IMR-90 (cell line): ENCODE results near the gene FNBP1L. TPM values are rescaled to one million over a fixed set of nuclear protein-coding genes. Genes with fewer than 3 reads are reported as not detected.

Source experiments
- ATAC-seq: fragments of 200-7000 bp; cut with Tn5 transposase; 2 replicates; pipeline ENCODE4 v1.9.1; 2020; ENCODE audit warnings: low read depth, mild to moderate bottlenecking, moderate library complexity
- BruUV-seq: library from RNA; stranded (reverse); fragments of 400-500 nt; replicated peaks from 2 replicates; lab custom pipeline; 2021; lab: Mats Ljungman, UMichigan
- CTCF ChIA-PET: fragments of 300-600 bp; formaldehyde crosslinking; extraction: SDS; loops from one replicate; lab custom pipeline; 2021; ENCODE audit warnings: antibody characterized with exemption; lab: Yijun Ruan, JAX
- POLR2A ChIA-PET: fragments of 300-600 bp; sonication (Branson Sonifier 250); formaldehyde crosslinking; loops from one replicate; lab custom pipeline; 2022; ENCODE audit warnings: antibody characterized with exemption; ENCODE audit not compliant: unreplicated experiment; lab: Charles Lee
- DNase-seq: peaks from one replicate; pipeline ENCODE4 v3.0.0; 2013
- H2AFZ ChIP-seq: replicated peaks from 2 replicates; pipeline ENCODE3; 2013; ENCODE audit warnings: low read length, mild to moderate bottlenecking; ENCODE audit not compliant: poor library complexity
- H2AK5ac ChIP-seq: 2 replicates; pipeline ENCODE4 v1.6.1; 2013; ENCODE audit warnings: low read depth, low read length, inconsistent platforms
- H2AK9ac ChIP-seq: replicated peaks from 2 replicates; pipeline ENCODE3; 2013; ENCODE audit warnings: mild to moderate bottlenecking, low read depth, low read length, moderate library complexity; ENCODE audit not compliant: poor library complexity
- H2BK120ac ChIP-seq: 2 replicates; pipeline ENCODE4 v1.6.1; 2013; ENCODE audit warnings: low read depth, low read length, inconsistent platforms
- H2BK15ac ChIP-seq: 3 replicates; pipeline ENCODE4 v1.6.1; 2013; ENCODE audit warnings: low read depth, low read length, inconsistent platforms
- H2BK20ac ChIP-seq: 2 replicates; pipeline ENCODE4 v1.6.1; 2013; ENCODE audit warnings: low read depth, mild to moderate bottlenecking, inconsistent platforms, low read length, moderate library complexity
- H2BK5ac ChIP-seq: 2 replicates; pipeline ENCODE4 v1.6.1; 2013; ENCODE audit warnings: mild to moderate bottlenecking, low read depth, low read length, inconsistent platforms; ENCODE audit not compliant: poor library complexity, severe bottlenecking
- H3K14ac ChIP-seq: replicated peaks from 2 replicates; pipeline ENCODE4 v1.6.1; 2013; ENCODE audit warnings: low read depth, low read length, inconsistent platforms
- H3K18ac ChIP-seq: 2 replicates; pipeline ENCODE4 v1.6.1; 2013; ENCODE audit warnings: low read depth, low read length, control low read depth
- H3K23ac ChIP-seq: 2 replicates; pipeline ENCODE4 v1.6.1; 2013; ENCODE audit warnings: low read depth, low read length, inconsistent platforms
- H3K27ac ChIP-seq: 2 replicates; pipeline ENCODE4 v1.5.1; 2013; ENCODE audit warnings: mild to moderate bottlenecking, control low read depth, low read length; ENCODE audit not compliant: insufficient read depth
- H3K27me3 ChIP-seq: 2 replicates; pipeline ENCODE4 v1.6.1; 2013; ENCODE audit warnings: low read length; ENCODE audit not compliant: control insufficient read depth, insufficient read depth
- H3K36me3 ChIP-seq: 2 replicates; pipeline ENCODE4 v1.6.1; 2013; ENCODE audit warnings: low read length, mixed read lengths; ENCODE audit not compliant: control insufficient read depth, insufficient read depth
- H3K4ac ChIP-seq: 2 replicates; pipeline ENCODE4 v1.6.1; 2013; ENCODE audit warnings: low read depth, low read length, inconsistent platforms
- H3K4me1 ChIP-seq: 2 replicates; pipeline ENCODE4 v1.6.1; 2013; ENCODE audit warnings: low read length, mixed read lengths; ENCODE audit not compliant: control insufficient read depth, insufficient read depth
- H3K4me2 ChIP-seq: 2 replicates; pipeline ENCODE4 v1.6.1; 2013; ENCODE audit warnings: low read depth, mild to moderate bottlenecking, control low read depth, low read length, moderate library complexity
- H3K4me3 ChIP-seq: 2 replicates; pipeline ENCODE4 v1.5.1; 2013; ENCODE audit warnings: low read depth, mild to moderate bottlenecking, control low read depth, low read length, moderate library complexity; ENCODE audit not compliant: insufficient read depth
- H3K56ac ChIP-seq: 2 replicates; pipeline ENCODE4 v1.6.1; 2013; ENCODE audit warnings: low read length, inconsistent platforms; ENCODE audit not compliant: insufficient read depth; ENCODE audit errors: extremely low read depth
- H3K79me1 ChIP-seq, 2 experiments: 2 replicates each; pipeline ENCODE4 v1.6.1; 2013; ENCODE audit warnings: low read length in 2 of 2, inconsistent platforms in 1 of 2, low read depth in 1 of 2
- H3K9ac ChIP-seq: 2 replicates; pipeline ENCODE4 v1.6.1; 2013; ENCODE audit warnings: low read depth, low read length, control low read depth
- H3K9me1 ChIP-seq: 2 replicates; pipeline ENCODE4 v1.6.1; 2013; ENCODE audit warnings: low read length, inconsistent platforms; ENCODE audit not compliant: insufficient read depth
- H3K9me3 ChIP-seq: 2 replicates; pipeline ENCODE4 v1.6.1; 2013; ENCODE audit warnings: low read length; ENCODE audit not compliant: control insufficient read depth, insufficient read depth
- H4K20me1 ChIP-seq: 2 replicates; pipeline ENCODE4 v1.6.1; 2013; ENCODE audit warnings: low read length, inconsistent platforms; ENCODE audit not compliant: insufficient read depth
- H4K5ac ChIP-seq: 2 replicates; pipeline ENCODE4 v1.6.1; 2013; ENCODE audit warnings: mild to moderate bottlenecking, low read depth, low read length, control low read depth
- H4K8ac ChIP-seq, 2 experiments: 2 replicates each; pipeline ENCODE4 v1.6.1; 2013; ENCODE audit warnings: low read depth in 2 of 2, low read length in 2 of 2, control low read depth in 1 of 2, inconsistent platforms in 1 of 2
- H4K91ac ChIP-seq: 2 replicates; pipeline ENCODE4 v1.6.1; 2013; ENCODE audit warnings: low read depth, low read length, inconsistent platforms; ENCODE audit not compliant: insufficient read depth
- BHLHE40 ChIP-seq: fragments of 150-350 bp; IDR thresholded peaks from 2 replicates; pipeline ENCODE4 v1.6.1; 2016; ENCODE audit warnings: mild to moderate bottlenecking, low read depth, low read length
- CEBPB ChIP-seq: IDR thresholded peaks from 2 replicates; pipeline ENCODE4 v1.6.1; 2012; ENCODE audit warnings: low read depth, low read length, improper control_type of control experiment
- CHD1 ChIP-seq: IDR thresholded peaks from 2 replicates; pipeline ENCODE4 v1.6.1; 2012; ENCODE audit warnings: low read depth, low read length, improper control_type of control experiment
- FOS ChIP-seq: fragments of 150-350 bp; IDR thresholded peaks from 2 replicates; pipeline ENCODE4 v1.6.1; 2016; ENCODE audit warnings: low read depth, low read length
- MAFK ChIP-seq: IDR thresholded peaks from 2 replicates; pipeline ENCODE4 v1.6.1; 2012; ENCODE audit warnings: low read depth, low read length, improper control_type of control experiment
- MAZ ChIP-seq: IDR thresholded peaks from 2 replicates; pipeline ENCODE4 v1.6.1; 2012; ENCODE audit warnings: low read depth, mild to moderate bottlenecking, low read length, improper control_type of control experiment, moderate library complexity, borderline replicate concordance
- MXI1 ChIP-seq: IDR thresholded peaks from 2 replicates; pipeline ENCODE4 v1.6.1; 2012; ENCODE audit warnings: low read depth, mild to moderate bottlenecking, low read length, moderate library complexity, borderline replicate concordance
- NFE2L2 ChIP-seq: fragments of 150-350 bp; IDR thresholded peaks from 2 replicates; pipeline ENCODE4 v1.6.1; 2016; ENCODE audit warnings: low read depth, mild to moderate bottlenecking, low read length
- POLR2A ChIP-seq: IDR thresholded peaks from 2 replicates; pipeline ENCODE4 v1.6.1; 2012; ENCODE audit warnings: mild to moderate bottlenecking, low read depth, low read length
- RAD21 ChIP-seq: IDR thresholded peaks from 2 replicates; pipeline ENCODE4 v1.6.1; 2012; ENCODE audit warnings: low read length, improper control_type of control experiment
- RCOR1 ChIP-seq: IDR thresholded peaks from 2 replicates; pipeline ENCODE4 v1.6.1; 2012; ENCODE audit warnings: mild to moderate bottlenecking, low read length, improper control_type of control experiment; ENCODE audit not compliant: insufficient replicate concordance
- RFX5 ChIP-seq: IDR thresholded peaks from 2 replicates; pipeline ENCODE4 v1.8.0; 2012; ENCODE audit warnings: low read depth, mild to moderate bottlenecking, low read length, moderate library complexity
- SMC3 ChIP-seq: fragments of 150-350 bp; IDR thresholded peaks from 2 replicates; pipeline ENCODE4 v1.6.1; 2016; ENCODE audit warnings: low read depth, mild to moderate bottlenecking, antibody characterized with exemption, low read length, moderate library complexity
- WGBS, 2 experiments: methylation state at CpG; one replicate each; pipeline versions ENCODE4 v1.1.5 to v1.1.7; 2013; ENCODE audit warnings: missing lambda C conversion rate in 2 of 2; ENCODE audit not compliant: insufficient read length in 1 of 2; ENCODE audit errors: extremely low coverage in 2 of 2; 5-methylcytosine and 5-hydroxymethylcytosine counted together
- dilution Hi-C: fragments of 300-500 bp; cut with HindIII; formaldehyde crosslinking; loops from one replicate; pipeline ENCODE4 v1.14.3; 2018; ENCODE audit warnings: low sequenced_read_pairs; ENCODE audit not compliant: unreplicated experiment
- in situ Hi-C: fragments of 300-500 bp; cut with MboI; formaldehyde crosslinking; loops from 3 replicates; pipeline ENCODE4 v1.14.3; 2019; ENCODE audit warnings: low sequenced_read_pairs, inconsistent platforms, mixed read lengths
- intact Hi-C: fragments of 100-400 bp; cut with micrococcal nuclease; formaldehyde crosslinking; loops from 2 replicates; pipeline ENCODE4 v1.10.0; 2022
- polyA plus RNA-seq, 3 experiments: library from polyadenylated mRNA; depleted of rRNA; stranded (reverse); fragments of >200 nt; gene quantifications; 2 replicates each; pipeline ENCODE4 v1.2.3, GENCODE V29; 2012; ENCODE audit warnings: low replicate concordance in 1 of 3
- total RNA-seq: library from RNA; depleted of rRNA; stranded (reverse); fragments of >200 nt; gene quantifications from 2 replicates; pipeline ENCODE4 v1.2.3, GENCODE V29; 2012
- TF ChIP-seq, protein P1 (sequence below): fragments of 150-350 bp; IDR thresholded peaks from 2 replicates; pipeline ENCODE4 v1.6.1; 2016; ENCODE audit warnings: low read depth, mild to moderate bottlenecking, low read length, moderate library complexity, borderline replicate concordance
- TF ChIP-seq, protein P2 (sequence below): fragments of 150-350 bp; IDR thresholded peaks from 2 replicates; pipeline ENCODE4 v1.6.1; 2017; ENCODE audit warnings: mild to moderate bottlenecking, antibody characterized with exemption, low read length, low read depth
- TF ChIP-seq, protein P3 (sequence below): conservative IDR thresholded peaks from 2 replicates; pipeline ENCODE4 v1.5.1; 2012; ENCODE audit warnings: mild to moderate bottlenecking, low read depth, low read length, improper control_type of control experiment

Gene FNBP1L
- total and polyA plus RNA-seq, 2 of the 4 experiments (the other 2 are of a cell fraction): 9.3 to 15.2 TPM

- dilution Hi-C loops (no loop called here), in situ Hi-C loops (no loop called here), intact Hi-C loops (no loop called here)
- ATAC-seq (no peak), DNase-seq (peak; percentile 57)
- Histone ChIP-seq H3K9me3 (no peaks in the 10 kb centered on the region), H3K4me3 (no peak overlapping the region), H3K4me2 (no peak overlapping the region; the same call in 1 of the 2 replicates), H2BK5ac (no peak overlapping the region), H4K91ac (no peak overlapping the region), H2BK120ac (no peak overlapping the region), H2AK9ac (no peak overlapping the region), H4K5ac (no peak overlapping the region), H2AK5ac (no peak overlapping the region), H3K18ac (no peak overlapping the region), H3K14ac (no peak overlapping the region), H2AFZ (no peak overlapping the region), H4K8ac (no peak overlapping the region), H3K9ac (no peak overlapping the region), H3K9me1 (peaks cover 58% of the 10 kb centered on the region), H2BK15ac (no peak overlapping the region), H3K56ac (no peak overlapping the region), H2BK20ac (no peak overlapping the region), H4K20me1 (peaks cover 88% of the 10 kb centered on the region), H3K79me1 (peaks cover 51 to 92% of the 10 kb centered on the region in 2 experiments), H3K4me1 (peaks cover 25% of the 10 kb centered on the region), H3K27me3 (no peaks in the 10 kb centered on the region), H3K27ac (no peak overlapping the region), H3K36me3 (peaks cover 8% of the 10 kb centered on the region), H3K4ac (no peak overlapping the region), H3K23ac (peak overlapping the region; percentile 16; the same call in 1 of the 2 replicates)
- TF ChIP-seq FOS: no peak
- TF ChIP-seq, protein P1, sequence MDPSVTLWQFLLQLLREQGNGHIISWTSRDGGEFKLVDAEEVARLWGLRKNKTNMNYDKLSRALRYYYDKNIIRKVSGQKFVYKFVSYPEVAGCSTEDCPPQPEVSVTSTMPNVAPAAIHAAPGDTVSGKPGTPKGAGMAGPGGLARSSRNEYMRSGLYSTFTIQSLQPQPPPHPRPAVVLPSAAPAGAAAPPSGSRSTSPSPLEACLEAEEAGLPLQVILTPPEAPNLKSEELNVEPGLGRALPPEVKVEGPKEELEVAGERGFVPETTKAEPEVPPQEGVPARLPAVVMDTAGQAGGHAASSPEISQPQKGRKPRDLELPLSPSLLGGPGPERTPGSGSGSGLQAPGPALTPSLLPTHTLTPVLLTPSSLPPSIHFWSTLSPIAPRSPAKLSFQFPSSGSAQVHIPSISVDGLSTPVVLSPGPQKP: no peak
- TF ChIP-seq, protein P2, sequence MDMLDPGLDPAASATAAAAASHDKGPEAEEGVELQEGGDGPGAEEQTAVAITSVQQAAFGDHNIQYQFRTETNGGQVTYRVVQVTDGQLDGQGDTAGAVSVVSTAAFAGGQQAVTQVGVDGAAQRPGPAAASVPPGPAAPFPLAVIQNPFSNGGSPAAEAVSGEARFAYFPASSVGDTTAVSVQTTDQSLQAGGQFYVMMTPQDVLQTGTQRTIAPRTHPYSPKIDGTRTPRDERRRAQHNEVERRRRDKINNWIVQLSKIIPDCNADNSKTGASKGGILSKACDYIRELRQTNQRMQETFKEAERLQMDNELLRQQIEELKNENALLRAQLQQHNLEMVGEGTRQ: no peak
- TF ChIP-seq RAD21: no peak
- TF ChIP-seq CEBPB: no peak
- no peak for TF ChIP-seq RCOR1
- TF ChIP-seq, protein P3, sequence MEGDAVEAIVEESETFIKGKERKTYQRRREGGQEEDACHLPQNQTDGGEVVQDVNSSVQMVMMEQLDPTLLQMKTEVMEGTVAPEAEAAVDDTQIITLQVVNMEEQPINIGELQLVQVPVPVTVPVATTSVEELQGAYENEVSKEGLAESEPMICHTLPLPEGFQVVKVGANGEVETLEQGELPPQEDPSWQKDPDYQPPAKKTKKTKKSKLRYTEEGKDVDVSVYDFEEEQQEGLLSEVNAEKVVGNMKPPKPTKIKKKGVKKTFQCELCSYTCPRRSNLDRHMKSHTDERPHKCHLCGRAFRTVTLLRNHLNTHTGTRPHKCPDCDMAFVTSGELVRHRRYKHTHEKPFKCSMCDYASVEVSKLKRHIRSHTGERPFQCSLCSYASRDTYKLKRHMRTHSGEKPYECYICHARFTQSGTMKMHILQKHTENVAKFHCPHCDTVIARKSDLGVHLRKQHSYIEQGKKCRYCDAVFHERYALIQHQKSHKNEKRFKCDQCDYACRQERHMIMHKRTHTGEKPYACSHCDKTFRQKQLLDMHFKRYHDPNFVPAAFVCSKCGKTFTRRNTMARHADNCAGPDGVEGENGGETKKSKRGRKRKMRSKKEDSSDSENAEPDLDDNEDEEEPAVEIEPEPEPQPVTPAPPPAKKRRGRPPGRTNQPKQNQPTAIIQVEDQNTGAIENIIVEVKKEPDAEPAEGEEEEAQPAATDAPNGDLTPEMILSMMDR: no peak
- no peak for TF ChIP-seq BHLHE40
- TF ChIP-seq POLR2A: no peak
- no peak for TF ChIP-seq SMC3
- TF ChIP-seq NFE2L2: no peak; the same call in 1 of the 2 replicates
- no peak for TF ChIP-seq MAZ
- no peak for TF ChIP-seq CHD1
- TF ChIP-seq MAFK: no peak
- TF ChIP-seq RFX5: no peak
- TF ChIP-seq MXI1: no peak
- ChIA-PET POLR2A (no interaction called here), CTCF (no interaction called here)
- no CpG with 5 or more reads among the region's 2 CpGs for WGBS, 2 experiments
- no TSS peak for BruUV-seq
These were observed 147.3 kb downstream of the FNBP1L start for GRCh38 chr1:93595266-93595665.
